ENCODE measurements around the gene MYLK2.
"Not testable (repeated sequence)": the region's sequence is repeated elsewhere in the genome, so short reads cannot be mapped to it uniquely, and the experiment has no call there.

The MYLK2 gene

DNA sequence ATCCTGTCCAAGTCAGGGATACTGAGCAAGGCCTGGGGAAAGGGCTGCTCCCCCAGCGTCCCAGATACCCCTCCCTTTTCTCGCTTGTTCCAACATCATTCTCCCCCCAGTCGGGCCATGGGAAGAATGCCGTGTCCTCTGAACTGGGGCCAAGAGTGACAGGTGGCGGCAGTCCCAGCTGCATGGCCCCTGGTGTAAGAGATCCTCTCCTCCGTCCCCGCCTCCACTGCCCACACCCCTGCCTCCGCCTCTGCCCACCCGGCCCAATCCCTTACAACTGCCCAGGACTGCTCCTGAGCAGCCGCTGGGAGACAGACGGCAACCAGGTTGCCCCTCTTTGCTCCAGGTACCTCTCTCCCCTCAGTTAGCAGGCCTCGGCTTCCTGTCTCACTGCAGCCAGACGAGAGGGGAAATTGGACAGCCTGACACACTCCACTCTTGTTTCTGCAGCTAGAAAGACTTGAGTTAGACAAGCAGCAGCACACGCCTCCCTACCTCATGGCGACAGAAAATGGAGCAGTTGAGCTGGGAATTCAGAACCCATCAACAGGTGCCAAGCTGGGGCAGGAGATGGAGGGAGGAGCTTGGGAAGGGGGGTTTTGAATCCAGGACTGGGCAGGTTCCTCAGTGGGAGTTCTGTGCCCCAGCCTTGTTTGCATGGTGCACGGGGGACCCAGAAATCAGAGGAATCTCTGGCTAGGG lies at the start of gene MYLK2:
Gene MYLK2, plus strand, starts transcription at position 274 of the 702 bp plus-strand sequence. Its CDS starts 225 bp downstream, at position 499.
- FAIRE-seq: no peak

DNA sequence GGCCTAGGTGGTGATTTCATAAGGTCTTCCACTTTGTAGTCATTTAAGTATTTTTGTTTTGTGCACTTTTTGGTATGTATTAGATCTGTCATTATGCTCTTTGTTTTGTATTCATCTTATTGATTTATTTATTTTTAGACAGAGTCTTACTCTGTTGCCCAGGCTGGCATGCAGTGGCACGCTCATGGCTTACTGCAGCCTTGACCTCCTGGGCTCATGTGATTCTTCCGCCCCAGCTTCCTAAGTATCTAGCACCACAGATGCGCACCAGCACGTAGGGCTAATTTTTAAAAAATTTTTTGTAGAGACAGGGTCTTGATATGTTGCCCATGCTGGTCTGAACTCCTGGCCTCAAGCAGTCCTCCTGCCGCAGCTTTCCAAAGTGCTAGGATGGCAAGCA lies 49.5 kb upstream of the MYLK2 start:
- no peak for FAIRE-seq

DNA sequence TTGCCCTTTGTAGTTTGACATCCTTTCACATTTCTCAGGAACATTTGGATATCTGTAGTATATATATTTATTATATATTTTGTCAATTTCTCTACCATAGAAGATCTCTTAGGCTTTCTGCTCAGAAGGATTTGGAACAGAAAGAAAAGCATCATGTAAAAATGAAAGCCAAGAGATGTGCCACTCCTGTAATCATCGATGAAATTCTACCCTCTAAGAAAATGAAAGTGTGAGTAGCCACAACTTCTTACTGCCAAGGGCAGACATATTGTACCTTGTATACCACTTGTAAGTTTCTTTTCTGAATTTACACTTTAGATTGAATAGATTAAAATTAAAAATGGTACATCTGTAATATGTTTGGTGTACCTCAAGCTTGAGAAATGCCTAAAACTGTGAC lies 48.9 kb upstream of the MYLK2 start:
- FAIRE-seq: no peak

DNA sequence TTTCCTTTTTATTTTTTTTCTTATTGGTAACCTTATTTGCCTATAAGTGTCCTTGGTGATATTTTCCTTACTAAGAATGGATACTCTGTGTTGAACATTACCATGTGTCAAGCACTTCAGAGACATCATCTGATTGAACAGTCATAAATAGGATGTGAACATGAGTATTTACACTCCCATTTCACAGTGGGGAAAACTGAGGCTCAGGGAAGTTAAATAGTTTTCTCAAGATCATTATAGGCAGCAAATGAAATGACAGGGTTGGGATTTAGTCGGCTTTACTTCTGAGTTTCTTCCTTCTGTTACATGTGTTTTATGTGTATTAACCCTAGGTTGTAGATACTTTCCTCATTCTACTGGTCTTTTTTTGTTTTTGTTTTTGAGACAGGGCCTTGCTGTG lies 44.7 kb upstream of the MYLK2 start:
- no peak for FAIRE-seq

DNA sequence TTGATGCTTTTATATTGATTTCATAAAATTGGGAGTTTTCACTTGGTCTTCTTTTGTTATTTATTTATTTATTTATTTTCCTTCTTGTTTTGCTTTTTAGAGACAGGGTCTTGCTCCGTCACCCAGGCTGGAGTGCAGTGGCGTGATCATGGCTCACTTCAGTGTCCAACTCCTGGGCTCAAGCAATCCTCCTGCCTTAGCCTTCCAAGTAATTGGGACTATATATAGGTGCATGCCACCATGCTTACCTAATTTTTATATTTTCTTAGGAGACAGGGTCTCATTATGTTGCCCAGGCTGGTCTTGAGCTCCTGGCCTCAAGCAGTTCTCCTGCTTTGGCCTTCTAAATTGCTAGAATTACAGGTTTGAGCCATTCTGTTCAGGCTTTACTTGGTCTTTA lies 38.3 kb upstream of the MYLK2 start:
- no peak for FAIRE-seq

DNA sequence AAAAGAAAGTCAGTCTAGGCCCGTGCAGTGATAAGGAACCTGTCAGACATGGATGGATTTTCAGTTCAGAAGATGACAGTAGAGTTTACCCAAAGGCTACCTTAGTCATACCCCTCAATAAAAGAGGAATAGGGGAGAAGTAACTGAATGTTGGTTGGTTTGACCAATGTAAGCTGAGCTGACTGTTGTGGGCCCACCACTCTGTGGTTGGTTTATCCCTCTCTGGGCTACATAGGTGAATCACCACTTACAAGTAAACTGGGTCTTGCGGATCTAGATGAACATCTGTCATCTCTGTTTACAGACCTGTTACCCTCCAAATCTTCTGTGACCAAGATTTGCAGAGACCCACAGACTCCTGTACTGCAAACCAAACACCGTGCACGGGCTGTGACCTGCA lies 37.2 kb upstream of the MYLK2 start:
- FAIRE-seq: no peak

DNA sequence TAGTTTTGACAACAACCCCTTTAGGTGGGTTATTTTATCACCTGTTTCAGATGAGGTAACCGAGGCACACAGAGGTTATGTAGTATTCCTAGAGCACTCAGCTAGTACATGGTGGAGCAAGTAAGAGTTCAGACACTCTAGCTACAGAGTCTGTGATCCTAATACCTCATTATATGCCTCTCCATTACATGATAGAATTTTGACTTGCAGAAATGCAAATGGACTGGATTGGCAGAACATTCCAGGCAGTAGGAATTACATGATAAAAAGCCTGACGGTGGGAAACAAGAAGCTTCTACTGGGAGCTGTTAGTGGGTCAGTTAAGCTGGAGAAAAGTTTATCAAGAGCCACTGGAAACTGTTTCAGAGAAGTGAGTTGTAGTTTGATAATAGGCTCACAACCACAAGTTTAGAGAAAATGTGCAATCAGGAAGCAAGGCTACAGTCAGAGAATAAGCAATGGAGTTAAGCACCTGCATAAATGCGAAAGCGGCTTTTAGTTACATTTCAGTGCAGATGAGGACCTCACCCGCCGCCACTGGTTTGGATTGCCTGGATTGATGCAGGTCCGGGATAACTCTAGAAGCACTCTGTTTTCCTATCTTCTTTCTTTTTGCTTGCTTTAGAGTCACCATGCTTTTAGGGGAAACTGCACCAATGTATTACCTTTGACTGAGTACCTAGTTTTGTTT lies 34.7 kb upstream of the MYLK2 start:
- FAIRE-seq: no peak

DNA sequence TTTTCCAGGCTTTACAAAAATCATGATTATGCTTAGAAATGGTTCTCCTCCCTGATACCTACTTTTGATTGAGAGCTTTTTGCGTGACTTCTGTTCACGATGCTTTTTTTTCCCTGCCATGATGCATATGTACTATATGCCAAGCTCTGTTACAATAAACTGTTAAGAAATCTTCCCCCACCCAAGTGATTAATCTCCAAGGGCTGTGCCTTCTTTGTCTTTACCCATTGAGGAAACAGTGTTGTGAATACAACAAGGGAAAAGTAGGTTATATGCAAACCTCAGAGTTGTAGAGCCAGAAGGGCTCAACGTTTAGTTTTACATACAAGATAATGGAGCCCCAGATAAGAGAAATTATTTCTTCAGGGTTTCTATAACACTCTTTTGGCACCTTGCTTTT lies 34.1 kb upstream of the MYLK2 start:
- no peak for FAIRE-seq

DNA sequence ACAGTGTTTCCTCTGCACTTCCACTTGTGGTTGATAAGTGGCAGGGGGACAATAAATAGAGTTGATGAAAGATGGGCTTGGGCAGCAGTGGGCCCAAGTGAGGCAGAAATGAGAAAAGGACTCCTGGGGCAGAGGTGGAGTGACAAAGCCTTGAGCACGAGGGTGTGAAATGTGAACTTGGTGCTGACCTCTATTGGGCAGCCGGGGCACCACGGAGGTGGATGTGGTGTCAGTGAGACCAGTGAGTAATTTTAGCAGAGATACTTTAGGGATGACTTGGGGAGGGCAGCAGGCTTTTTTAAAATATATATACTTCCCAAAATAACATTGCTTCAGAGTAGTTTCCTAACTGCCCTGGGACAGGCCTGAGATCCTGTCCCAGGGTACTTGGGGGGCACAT lies 30.6 kb upstream of the MYLK2 start:
- no peak for FAIRE-seq

DNA sequence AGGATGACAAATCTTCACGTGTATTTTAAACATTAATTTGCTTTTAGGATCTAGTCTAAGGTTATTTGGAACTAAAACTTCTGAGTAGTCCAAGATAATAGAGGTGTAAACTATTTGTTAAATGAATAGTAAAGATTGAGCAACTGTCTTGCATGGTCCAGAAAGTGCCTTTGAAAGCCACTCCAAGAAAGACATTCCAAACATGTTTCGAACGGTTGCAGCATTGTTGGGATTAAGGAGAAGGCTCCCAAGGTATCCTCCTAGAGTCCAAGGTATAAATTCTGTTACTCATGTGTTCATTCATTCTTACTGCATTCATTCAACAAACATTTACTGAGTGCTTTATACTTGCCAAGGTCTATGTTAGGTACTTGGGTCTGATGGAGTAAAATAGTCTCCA lies 28.8 kb upstream of the MYLK2 start:
- FAIRE-seq: no peak

DNA sequence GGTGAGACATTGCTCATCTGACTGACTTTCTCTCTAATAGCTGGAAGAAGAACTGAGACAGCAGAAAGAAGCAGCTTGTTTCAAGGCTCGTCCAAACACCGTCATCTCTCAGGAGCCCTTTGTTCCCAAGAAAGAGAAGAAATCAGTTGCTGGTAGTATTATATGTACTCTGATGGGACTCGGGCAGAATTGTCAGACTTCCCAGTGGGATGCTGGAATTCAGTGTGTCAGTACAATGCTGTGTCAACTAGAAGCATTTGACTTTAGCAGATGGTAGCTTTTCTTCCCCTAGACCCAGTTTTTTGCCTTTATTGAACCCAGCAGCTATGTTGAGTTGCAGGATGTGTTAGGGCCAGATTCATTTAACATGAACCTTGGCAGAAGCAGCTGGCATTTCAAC lies 21.8 kb upstream of the MYLK2 start:
- no peak for FAIRE-seq

DNA sequence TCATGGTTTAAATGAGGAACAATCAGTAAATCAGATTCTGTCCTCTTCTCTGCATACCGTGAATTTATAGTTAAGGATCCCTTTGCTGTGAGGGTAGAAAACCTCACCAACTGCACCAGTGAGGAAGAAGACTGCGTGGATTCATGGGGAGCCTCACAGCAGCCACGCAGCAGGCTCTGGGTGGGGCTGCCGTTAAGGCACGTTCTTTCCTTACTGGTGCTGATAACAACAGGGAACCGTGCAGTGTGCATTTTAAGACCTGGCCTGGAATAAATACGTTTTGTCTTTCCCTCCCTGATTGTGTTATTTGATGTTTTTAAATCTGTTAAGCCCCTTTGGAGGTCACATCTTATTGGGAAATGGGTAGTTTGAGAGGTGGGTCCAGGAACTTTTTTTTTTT lies 17.6 kb upstream of the MYLK2 start:
- FAIRE-seq: no peak

DNA sequence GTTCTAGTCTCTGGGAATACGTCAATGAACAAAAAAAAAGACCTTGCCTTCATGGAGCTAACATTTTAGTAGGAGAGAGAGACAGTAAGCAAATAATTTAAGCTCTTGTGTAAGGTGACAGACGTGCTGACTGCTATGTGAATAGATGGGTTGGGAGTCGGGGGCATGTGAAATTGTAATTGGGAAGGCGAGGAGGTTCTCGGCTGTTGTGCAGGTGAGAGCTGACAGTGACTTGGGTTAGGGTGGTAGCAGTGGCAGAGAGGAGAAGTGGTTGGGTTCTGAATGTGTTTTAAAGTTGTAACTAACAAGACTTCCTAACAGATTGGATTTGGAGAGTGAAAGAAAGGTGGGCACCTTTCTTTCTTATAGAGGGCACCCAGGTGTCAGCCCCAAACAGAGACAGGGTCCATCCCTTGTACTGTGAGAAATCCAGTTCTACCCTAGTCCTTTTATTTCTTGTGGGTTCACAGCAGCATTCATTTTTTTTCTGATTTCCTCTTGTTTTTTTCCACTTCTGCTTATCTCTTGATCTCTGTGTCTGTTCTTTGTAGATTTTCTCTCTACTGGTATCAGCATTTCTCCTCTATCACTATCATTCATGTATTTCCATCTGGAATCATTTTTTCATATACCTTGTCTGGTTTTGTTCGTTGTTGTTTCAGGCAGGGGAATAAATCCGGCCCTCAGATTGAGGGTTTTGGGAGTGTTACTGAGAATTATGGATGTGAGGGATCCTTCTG lies 15.4 kb upstream of the MYLK2 start:
- FAIRE-seq: no peak

DNA sequence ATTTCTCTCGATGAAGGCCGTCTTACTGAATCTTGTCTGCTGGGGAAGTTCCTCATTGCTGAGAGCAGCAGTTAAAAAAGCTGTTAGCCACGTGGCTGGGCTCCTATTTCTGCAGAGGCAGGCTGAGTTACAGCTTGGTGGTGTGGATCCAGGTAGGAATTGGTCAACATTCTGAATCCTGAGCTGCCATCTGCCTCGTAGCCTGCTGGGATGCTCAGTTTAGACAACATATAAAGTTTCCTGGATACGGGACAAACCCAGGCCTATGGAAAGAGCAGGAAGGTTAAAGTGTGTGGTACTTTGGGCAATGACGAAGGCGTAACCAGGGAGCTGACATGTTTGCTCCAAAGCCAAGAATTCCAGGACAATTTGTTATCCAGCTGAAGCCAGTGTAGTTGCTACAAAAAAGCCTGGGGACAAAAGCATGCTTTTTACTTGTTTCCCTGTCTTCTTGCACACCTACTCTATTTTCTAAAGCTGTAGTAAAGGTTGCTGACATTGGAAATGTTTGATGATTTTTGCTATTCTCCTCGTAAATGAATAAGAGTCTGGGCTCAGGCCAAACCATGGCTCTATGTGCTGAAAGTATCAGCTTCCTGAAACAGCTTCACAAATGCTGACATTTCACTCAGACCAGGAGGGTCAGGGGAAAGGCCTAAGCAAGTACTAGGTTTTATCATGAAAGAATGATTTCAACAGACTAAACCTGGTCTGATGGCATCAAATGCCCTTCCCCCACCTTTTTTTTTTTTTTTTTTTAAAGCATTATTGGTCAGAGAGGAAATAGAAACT lies 12.4 kb upstream of the MYLK2 start:
- FAIRE-seq: no peak

DNA sequence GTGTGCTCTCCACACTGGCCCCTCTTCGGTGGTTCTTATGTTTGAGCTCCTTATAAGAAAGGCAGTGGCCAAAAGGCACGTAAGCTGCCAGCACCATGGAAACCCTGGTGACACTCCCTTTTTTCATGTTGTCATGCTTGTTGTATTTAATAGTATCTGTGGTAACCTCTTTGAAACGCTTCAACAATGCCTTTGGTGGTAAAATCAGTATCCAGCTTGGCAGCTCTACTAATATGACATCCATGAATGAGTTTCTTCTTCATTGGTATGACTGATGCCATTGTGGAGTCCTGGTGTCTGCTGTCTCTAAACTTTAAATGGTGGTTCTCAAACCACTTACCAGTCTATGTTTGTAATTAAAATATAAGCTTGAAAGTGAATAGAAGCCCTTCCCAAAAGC lies 10.7 kb upstream of the MYLK2 start:
- no peak for FAIRE-seq

DNA sequence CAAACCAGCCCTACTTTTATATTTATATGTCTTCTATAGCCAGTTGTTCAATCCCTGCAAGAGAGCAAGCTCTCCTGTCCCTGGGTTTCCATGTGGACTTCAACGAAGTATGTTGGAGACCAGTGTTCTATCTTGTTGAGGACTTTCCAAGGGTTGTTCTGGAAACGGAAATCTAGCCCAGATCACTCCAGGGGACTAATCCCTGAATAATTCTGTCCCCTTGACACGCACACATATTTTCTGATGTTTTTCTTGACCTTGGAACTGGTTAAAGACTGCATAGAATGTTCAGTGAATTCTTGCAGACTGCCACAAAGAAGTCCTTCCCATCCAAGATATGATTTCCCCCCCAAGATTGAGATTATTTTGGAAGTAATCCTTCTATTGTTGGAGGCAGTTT lies 9.5 kb upstream of the MYLK2 start:
- FAIRE-seq: no peak

DNA sequence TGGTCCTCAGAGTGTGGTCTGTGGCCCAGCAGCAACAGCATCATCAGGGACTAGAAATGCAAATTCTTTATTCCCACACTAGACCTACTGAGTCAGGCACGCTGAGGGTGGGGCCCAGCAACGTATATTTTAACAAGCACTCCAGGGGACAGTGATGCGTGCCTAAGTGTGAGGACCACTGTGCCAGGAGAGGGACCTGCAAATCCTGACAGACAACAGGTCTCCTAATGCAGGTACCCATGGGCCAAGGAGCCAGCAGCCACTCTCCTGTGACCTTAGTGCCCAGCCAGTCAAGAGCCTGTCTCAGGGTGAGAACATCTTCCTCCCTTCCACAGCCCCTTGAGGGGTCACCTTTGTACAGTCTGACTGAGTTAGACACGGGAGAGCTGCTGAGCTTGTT lies 8.0 kb upstream of the MYLK2 start:
- no peak for FAIRE-seq

DNA sequence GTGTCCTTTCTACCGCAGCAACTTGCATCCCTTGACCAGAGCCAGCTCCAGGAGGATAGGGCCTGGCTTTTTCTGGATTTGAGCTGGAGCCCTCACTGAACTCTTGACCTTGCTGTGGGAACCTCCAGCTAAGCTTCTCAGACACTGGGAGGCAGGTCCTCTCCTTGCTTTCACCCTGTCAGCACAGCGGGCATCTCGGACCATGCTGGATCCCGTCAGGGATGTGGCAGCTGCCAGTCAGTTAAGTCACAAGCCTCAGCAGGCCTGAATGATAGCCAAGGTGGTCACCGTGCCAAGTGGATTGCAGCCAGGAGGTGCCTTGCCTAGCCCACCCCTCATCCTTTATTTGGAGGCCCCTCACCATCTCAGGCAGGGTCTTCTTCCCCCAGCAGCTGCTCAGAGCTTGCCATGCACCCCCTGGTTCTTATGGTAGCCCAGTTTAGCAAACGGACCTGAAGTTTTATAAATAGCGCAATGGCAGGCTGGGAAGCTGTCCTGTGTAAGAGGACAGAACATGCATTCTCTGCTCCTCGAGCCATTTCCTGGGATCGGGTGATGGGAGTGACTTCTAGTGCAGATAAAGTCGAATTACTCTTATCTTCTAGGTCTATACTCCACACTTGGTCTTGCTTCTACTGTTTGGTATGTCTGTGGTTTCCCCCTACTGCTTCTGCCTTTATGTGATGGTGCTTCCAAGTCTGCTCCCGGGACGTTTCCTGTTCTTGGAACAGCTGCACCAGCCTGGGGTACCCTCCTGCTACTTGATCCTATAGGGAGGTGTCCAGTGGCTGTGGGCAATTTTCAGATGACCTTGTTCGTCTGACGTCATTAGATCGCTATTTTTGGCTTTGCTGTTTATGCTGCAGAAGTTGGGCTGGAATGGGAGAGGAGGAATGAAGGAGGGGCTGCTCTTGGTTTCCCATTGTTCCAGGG lies 7.1 kb upstream of the MYLK2 start:
- FAIRE-seq: no peak

DNA sequence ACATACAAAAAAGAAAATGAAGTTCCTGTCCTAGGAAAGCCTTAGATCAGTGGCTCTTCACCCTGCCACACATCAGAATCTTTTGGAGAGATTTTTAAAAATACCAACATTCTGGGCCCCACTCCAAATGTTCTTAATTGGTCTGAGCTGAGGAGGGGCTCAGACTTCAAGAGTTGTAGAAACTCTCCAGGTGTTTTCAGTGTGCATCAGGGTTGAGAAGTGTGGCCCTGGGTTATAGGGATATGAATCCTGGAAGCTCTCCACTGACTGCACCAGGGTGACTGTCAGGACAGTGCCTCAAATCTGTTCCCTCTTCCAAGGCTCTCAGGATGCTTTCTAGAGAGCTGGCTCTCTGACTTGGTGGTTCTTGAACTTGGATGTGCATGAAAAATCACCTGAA lies 5.5 kb upstream of the MYLK2 start:
- no peak for FAIRE-seq

DNA sequence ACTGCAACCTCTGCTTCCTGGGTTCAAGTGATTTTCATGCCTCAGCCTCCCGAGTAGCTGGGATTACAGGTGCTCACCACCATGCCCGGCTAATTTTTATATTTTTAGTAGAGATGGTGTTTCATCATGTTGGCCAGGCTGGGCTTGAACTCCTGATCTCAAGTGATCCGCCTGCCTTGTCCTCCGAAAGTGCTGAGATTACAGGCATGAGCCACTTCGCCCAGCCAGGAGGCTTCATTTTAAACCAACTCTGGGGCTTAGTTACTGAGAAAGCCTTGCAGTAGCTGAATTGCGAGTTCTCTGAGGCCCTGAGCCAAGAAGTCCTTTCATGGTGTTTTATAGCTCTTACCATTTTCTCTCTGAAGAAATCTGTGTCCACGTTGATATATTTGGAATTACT lies 5.0 kb upstream of the MYLK2 start:
- not testable (repeated sequence) for FAIRE-seq

DNA sequence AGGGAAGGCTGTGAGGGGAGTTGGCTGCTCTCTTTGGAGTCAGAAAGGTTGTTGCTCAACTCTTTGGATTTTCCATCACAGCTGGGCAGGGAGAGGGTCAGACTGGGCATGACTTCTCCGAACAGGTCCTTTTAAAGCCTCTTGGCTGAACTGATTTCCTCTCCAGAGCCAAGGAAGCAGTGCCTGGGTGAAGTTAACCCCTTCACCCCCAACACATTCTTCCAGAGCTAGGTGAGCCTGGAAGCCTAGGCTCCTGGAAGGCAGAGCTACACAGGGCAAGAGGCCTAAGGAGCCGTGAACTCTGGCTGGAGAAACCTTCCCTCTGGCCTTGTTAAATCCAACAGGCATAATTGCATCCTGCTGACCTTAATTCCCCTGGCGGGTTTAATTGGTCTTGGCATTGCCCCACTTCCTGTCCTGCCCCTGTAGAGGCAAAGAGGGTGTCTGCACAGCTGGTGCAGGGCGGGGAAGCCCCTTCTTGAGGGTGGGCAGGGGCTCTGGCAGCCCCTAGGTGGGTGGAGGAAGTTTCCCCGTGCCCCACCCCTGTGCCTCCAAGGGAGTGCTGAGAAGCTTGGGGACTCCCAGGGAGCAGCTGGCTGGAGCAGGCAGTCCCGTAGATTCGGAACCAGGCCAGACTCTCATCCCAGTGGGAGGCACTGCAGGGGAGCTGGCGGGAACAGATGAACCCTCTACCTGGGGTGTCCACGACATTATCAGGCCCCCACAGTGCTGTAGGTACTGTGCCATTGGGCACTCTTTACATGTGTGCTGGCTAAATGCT lies 3.6 kb upstream of the MYLK2 start:
- FAIRE-seq: no peak
